DMS53 treated with DMSO at 0.1 percent for 48 hours (cell line): Measurements from ENCODE around the gene CABLES1.
"Not testable (repeated sequence)": the region's sequence is repeated elsewhere in the genome, so short reads cannot be mapped to it uniquely, and the experiment has no call there.

Experiments used
- DNase-seq: peaks from one replicate; lab custom pipeline; 2025; ENCODE audit not compliant: unreplicated experiment; lab: John Stamatoyannopoulos, UW

Gene CABLES1

DNA sequence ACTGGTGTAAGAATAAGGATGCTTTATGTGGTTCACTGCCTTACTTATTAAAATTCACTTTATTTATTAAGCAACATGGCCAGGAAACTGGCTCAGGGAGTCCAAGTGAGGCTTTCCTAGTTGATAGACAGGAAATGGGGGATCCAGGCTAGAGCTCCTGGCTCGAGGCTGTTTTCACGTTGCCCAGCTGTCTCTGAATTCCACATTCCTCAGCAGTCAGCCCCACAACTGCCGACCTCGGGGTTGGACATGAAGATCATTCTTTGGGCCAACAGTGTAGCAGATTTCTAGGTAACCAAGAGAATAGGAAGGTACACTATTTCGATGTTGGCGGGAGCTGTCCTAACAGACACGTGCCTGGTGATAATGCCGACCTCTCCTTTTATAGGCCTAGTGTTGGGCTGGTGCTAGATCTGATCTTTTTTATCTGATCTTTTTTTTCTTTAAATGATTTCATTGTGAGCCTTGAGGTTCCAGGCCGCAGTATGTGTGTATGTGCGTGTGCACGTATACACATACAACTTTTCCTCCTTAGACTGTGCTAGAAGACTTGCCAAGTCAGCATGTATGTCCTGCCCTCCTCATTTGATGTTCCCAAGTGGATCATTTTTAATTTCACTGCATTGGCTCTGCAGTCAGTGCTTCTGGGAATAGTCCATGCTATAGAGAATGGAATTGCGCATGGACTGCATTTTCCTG lies 103.5 kb downstream of the CABLES1 start:
- DNase-seq = no peak

DNA sequence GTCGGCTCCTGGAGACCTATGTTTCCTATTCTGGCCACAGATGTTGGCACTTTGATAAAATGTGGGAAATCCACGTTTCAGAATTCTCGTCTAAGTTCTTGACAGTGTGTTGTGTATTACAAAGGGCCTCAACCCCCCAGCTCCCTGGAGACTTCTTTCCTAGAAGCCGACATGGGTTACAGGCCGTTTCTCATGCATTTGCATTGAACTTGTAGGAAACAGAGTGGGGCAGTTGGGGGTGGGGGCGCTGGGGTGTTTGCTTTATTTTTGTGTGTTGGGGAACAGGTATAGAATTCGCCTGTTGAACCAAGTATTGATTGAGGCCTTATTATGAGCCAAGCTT lies 104.0 kb downstream of the CABLES1 start:
- no peak for DNase-seq

DNA sequence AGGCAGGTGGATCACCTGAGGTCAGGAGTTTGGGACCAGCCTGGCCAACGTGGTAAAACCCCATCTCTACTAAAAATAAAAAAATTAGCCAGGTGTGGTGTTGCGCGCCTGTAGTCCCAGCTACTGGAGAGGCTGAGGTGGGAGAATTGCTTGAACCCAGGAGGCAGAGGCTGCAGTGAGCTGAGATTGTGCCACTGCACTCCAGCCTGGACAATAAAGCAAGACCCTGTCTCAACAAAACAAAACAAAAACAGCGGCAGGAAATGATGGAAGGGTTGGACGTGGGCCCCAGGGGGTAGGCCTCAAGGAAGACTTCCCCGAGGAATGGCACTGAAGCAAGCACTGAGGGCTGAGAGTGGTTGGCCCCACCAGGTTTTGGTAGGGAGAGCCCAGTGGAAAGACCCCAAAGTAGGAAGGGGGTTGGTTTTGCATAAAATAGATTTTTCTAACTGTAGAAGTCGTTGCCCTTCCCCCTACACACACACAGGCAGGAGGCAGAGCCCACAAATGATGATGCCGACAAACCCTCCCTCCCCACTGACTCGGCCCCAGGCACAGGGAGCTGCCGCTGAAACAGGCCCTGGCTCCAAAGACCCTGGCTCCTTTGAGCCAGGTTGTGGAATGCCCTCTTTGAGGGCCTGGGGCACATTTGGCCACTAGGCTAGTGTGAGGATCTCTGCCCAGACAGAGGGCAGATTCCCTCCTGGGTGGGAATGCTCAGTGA lies 104.8 kb downstream of the CABLES1 start:
- no peak for DNase-seq

DNA sequence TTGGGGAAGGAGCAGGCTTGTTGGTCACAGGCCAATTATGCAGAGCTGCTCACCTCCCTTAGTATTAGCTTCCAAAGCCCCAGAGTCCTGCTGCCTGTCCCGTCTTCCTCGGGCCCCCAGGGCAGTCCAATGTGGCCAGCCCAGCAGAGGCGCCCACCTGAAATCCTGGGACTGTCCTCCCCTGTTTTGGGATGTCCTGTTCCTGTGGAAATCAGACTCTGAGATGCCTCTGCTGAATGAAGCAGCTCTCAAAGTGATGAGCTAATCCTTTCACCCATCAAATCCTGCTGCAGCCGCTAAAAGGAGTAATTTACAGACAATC lies 105.3 kb downstream of the CABLES1 start:
- no peak for DNase-seq

DNA sequence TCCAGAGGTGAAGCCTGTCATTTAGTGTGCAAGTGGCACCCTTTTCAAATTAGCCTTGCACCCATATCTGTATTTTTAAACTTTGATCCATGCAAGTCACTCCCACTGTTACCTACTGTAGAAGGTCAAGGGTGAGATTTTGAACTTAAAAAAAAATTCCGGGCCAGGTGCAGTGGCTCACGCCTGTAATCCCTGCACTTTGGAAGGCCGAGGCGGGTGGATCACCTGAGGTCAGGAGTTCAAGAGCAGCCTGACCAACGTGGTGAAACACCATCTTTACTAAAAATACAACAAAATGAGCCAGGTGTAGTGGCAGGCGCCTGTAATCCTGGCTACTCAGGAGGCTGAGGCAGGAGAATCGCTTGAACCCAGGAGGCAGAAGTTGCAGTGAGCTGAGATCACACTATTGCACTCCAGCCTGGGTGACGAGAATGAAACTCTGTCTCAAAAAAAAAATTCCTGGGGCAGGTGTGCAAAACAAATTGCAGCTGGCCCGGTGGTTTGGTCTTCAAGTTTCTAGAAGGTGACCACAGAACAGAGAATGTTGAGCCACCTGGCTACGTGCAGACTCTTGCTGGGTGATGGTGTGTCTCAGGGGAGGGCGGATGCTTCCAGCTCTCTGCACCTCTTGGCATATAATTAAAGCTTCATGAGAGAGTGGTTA lies 106.7 kb downstream of the CABLES1 start:
- DNase-seq = not testable (repeated sequence)

DNA sequence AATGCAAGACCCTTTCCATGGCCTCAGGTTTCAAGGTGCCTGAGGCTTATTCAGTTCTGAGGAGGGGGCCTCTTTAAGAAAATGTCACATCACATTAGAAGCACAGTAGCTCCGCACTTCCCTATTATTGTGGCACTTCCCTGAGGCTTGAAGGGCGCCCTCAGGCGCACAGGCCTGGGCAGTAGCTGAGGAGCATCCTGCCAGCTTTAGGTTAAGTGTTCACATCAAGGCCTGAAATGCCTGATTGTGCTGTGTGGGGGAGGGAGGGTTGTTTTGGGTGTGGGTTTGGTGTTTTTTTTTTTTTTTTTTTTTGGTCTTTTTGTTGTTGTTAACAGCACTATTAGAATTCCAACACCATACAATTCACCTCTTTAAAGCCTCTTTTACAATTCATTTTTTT lies 107.9 kb downstream of the CABLES1 start:
- no peak for DNase-seq

DNA sequence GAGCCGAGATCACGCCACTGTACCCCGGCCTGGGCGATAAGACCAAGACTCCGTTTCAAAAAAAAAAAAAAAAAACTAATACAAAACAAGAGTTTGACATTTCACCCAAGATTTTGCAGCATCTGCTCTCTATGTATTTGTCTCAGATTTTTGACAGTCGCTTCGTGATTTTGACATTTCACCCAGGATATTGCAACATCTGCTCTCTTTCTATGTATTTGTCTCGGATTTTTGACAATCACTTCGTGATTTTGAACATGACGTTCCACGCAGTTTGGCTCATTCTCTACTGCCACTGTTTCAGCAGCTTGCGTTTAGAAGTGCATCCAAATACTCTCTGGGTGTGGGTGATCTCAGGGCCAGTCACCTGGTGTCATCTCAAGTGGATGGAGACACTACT lies 108.5 kb downstream of the CABLES1 start:
- DNase-seq = no peak

DNA sequence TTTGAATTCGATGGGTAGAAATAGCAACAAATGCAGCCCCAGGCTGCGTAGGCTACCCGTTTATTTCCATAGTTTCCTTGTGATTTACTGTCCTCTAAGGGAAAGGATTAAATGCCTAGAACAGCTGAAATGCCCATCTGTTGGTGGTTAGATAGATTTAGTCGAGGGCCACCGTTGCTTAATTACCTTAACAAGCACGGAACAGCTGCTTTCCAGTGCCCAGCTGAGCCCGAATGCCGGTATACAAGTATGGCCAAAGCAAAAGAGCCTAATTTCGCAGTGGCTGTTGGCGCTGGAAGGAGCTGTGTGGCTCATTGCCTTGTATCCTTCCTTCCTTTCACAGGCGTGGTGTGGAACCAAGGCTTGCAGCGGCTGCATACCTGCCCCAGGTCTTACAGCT lies 109.1 kb downstream of the CABLES1 start:
- no peak for DNase-seq

DNA sequence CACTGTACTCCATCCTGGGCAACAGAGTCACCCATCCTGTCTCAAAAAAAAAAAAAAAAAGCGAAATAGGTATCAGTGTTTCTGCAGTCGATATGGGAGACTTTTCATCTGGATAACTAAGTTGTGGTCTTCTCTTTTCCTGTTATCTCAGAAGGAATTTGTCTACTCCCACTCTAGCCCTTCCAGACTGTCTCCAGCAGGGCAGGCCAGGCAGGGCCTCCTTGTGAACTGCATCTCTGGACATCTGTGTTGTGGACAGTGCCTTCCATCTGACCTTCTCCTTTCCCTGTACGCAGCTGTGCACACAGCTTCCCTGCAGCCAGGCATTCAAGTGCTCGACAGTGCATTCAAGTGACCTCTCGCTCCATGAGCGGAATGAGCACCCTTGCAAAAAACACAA lies 110.2 kb downstream of the CABLES1 start:
- no peak for DNase-seq

DNA sequence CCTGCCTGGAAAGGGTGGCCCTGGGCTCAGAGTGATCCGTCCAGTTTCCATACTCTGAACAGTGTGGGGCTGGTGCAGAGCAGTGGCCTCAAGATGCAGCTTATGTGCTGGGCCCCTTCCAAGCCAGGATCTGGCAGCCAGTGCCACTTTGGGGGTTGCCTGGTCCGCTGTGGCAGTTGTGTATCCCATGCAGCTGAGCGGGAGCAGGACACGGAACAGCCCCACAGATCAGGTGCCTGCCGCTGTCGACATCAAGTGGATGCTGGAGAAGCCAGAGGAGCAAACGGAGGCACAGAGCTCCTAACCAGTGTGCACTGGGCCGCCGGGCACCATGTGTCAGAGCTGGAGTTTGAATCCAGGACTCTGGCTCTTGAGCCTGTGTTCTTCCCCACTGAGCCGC lies 112.0 kb downstream of the CABLES1 start:
- no peak for DNase-seq

DNA sequence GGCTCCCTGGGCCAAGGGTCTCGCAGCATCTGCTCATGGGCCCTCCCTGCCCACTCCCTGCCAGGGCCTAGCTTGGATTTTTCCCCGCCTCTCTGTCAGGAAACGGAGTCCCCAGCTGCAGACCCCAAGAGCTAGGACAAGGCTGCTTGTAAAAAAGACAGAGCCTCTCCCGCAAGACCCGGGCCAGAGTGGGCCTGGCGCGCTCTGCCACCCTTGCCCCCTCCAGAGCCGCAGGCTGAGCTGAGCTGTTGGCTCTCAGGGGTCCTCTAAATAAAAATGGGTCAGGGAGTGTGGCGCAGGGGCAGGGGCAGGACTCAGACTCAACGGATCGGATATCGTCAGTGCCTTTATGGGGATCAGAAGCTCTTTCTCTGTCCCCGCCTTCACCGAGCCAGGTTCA lies 112.6 kb downstream of the CABLES1 start:
- DNase-seq = no peak

DNA sequence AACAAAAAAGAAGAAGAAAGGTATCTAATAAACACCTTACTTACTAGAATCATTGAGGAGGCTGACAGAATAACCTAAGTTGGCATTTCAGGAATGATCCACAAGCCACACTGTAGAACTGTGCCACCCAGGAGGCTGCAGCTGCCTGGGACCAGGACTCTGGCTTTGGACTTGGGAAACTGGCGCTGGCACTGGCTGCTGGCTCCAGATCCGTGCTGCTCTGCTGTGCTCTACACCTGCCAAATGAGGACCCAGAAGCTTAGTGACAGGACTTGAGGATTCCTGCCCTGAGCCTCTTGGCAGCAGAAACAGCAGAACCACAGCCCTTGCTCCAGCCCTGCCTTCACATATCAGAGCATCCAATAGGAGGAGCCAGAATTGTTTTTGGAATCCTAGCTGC lies 113.5 kb downstream of the CABLES1 start:
- DNase-seq = no peak

DNA sequence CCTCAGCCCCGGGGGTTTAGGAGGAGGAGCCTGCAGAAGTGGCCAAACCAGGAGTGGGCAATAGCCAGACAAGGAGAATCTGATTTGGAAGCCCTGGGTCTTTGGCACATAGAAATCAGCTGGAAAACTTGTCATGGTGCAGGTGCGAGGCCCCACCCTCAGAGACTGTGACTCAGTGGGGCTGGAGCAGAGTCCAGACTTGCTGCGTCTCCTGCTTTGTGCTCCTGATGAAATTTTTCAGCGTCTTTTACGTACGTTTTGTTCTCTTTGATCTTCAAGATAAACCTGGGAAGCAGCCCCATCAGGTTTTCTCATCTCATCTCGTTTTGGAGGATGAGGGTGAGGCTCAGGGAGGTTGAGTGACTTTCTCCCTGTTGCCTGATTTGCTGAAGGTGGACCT lies 114.1 kb downstream of the CABLES1 start:
- DNase-seq = no peak

DNA sequence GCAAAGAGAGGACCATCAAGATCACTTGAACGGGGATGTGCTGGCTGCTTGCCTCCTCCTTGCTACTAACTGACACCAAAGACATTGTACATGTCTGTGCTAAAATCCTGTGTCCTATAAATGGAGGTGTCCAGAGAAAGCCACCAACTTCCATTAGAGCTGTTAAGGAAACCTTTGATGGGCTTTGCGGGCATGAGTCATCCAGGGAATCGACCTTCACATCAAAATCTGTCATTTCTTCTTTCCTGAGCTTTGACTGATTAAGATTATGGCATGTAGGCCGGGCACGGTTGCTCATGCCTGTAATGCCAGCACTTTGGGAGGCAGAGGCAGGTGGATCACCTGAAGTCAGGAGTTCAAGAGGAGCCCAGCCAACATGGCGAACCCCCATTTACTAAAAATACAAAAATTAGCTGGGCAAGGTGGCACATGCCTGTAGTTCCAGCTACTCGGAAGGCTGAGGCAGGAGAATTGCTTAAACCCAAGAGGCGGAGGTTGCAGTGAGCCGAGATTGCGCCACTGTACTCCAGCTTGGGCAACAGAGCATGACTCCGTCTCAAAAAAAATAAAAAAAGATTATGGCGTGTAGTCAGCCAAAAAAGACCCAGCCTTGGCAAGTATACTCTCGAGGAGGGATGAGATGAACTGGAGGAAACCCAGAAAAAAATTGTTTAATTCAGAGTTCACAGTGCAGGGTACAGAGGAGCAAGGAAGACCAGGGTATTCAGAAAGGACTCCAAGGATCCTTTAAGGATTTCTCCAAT lies 115.8 kb downstream of the CABLES1 start:
- DNase-seq = no peak

DNA sequence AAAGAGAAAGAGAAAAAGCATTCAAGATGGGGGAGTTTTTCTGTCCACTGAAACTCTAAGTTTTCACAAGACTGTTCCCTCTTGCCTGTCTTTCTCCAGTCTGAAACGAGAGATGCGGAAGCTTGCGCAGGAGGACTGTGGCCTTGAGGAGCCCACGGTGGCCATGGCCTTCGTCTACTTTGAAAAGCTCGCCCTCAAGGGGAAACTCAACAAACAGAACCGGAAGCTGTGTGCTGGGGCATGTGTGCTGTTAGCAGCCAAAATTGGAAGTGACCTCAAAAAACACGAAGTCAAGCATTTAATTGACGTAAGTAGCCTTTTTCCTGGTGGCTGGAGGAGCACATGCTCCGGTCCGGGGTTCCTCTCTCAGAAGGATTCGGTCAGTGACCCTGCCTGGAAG lies 118.3 kb downstream of the CABLES1 start:
- no peak for DNase-seq

DNA sequence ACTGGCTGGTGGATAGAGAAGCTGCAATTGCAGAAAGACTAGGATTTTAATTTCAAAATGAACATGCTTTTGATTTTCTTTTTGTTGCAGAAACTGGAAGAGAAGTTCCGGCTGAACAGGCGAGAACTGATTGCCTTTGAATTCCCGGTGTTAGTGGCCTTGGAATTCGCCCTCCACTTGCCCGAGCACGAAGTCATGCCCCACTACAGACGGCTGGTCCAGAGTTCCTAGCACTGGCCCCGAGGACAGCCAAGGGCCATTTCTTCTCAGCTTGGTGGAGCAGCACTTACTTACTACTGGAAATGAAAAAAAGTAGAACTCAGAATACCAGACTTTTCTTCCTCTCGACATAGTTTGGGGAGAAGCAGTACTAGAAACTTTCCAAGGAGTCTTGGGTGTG lies 121.9 kb downstream of the CABLES1 start:
- DNase-seq = no peak

DNA sequence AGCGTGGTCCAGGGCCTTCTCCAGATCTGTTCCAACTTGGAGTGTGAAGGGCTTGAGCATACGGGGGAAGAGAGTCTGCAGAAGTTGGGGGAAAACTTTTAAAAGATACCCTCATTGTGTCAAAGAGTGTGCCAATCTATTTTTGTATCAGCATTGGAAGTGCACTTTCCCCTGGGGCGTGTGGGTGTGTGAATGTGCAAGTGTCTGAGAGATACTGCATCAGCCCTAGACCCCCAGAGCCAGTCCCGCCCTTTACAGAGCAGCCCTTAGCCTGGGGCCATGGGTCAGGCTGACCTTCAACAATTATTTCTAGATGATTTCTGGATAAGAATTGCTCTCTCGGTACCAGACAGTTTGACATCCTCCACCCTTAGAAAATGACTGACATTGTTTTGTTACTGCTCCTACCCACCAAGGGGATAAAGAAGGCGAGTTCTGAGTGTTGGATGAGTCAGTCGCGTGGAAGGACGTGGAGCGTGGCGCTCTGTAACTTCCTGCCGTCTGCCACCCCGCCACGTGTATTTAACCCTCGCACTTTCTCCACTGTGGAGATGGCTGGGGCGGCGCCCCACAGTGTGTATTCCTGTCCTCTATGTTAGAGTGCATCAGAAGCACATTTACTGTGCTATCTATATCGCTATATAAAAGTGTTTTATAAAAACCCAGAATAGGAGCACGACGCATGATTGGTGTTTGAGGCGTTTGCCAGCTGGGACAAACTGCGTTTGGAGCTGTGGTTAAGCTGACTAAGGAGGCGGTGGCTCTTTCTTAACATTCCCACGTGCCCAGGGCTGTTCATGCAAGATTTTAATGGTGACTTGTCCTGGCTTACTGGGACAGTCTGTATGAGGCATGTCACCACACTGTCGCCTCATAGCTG lies 122.6 kb downstream of the CABLES1 start:
- no peak for DNase-seq

DNA sequence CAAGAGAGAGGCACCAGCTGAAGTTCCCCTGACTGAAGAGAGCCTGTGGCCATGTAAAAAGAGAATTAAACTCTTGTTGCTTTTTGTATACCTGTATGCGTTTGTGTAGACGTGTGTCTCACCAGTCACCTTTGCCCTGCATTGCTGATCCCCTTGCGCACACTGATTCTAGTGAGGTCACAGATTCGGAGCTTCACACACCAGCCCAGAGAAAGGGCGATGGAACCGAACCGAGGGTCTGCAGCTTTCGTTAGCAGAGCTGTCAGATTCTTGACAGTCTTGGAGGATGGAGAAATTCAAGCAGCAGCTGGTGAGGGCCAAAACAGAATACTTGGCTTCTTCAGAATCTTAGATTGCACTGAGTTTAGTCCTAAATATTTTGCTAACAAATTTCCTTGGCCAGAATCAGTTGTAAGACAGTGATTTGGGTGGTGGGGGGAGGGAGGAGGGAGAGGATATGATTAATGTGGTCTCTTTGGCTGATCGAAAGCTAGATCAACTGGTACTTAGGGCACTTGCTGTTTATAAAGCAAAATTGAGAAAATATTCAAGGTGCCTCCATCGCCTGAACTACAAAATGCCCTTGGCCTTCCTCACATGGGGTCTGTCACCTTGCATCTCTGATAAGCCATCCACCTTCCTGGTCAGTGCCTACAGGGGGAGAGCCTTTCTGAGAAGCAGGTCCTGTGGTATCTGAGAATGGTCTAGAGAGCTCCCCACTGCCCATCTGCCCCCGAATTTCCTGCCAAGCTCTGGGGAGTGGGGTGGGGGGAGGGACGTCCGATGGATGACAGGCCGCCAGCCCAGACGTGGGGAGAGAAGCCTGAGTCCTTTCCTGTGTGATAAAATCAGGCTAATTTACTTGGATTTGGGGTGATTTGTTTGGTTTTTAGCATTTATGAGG lies 123.5 kb downstream of the CABLES1 start:
- DNase-seq = no peak

DNA sequence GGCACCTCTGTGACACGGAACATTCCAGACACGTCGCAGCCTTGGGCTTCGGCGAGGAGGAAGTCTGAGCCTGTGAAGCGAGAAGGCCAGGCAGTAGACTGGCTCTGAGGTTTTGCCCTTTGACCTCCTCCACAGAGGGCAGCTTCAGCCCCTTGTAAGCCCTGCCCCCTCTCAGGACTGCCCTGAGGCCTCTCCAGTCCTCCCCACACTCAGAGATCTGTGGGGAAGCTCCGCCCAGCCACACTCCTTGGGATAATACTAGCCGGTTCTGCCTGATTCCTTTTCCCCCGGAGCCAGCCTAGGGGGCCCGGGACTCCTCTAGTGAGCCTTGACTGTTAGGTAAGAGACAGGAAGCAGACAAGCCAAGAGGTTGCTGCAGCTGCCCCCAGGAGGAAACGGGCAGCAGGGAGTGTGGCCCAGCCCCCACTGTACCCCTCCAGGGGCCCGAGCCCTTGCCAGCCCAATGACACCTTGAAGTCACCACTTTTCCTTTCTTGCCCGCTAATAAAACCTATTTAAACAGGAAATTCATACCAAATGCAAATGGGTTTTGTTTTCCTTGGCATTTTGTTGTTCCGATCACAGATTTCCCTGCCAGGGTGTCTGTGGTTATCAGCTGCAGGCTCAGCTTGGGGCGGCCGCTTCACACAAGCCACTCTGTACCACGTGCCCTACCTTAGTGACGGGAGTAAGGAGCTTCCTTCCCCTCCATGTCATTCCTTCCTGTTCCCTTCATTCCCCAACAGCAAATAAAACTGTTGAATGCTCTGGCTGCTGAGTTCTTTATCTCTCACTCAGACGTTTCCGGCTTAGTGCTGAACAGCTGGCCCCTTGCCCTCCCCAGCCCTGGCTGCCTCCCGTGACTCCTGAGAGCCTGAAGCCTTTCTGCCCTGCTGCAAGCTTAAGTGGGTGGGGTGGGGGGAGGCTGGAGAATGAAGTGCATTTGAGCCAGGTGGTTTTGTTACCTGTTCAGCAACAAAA lies 124.7 kb downstream of the CABLES1 start:
- peak; percentile 94 for DNase-seq
